ENCODE results near the gene ATP8A1.

The ATP8A1 gene

GRCh38 chr4:42483426-42484379 is 173.2 kb downstream of the ATP8A1 start:
- H3K4me3 ChIP-seq (ENCODE audit: low read depth, low read length) = no peak overlapping the region
- no peak for TF ChIP-seq CTCF (IDR thresholded peaks at IDR 0.05; ENCODE audit: low read depth, low read length)

- no peak overlapping the region for H3K4me3 ChIP-seq (ENCODE audit: low read depth, low read length)
- no peak for TF ChIP-seq CTCF (IDR thresholded peaks at IDR 0.05; ENCODE audit: low read depth, low read length)
These were observed 174.2 kb downstream of the ATP8A1 start for GRCh38 chr4:42482516-42483327.

GRCh38 chr4:42480717-42481116 is 176.2 kb downstream of the ATP8A1 start:
- TF ChIP-seq CTCF (IDR thresholded peaks at IDR 0.05; ENCODE audit: low read depth, low read length) = no peak
- no peak overlapping the region for H3K4me3 ChIP-seq (ENCODE audit: low read depth, low read length)

GRCh38 chr4:42480281-42480680 is 176.6 kb downstream of the ATP8A1 start:
- no peak for TF ChIP-seq CTCF (IDR thresholded peaks at IDR 0.05; ENCODE audit: low read depth, low read length)
- no peak overlapping the region for H3K4me3 ChIP-seq (ENCODE audit: low read depth, low read length)

- no peak overlapping the region for H3K4me3 ChIP-seq (ENCODE audit: low read depth, low read length)
- TF ChIP-seq CTCF (IDR thresholded peaks at IDR 0.05; ENCODE audit: low read depth, low read length) = no peak
These were observed 178.0 kb downstream of the ATP8A1 start for GRCh38 chr4:42478946-42479345.

- no peak for TF ChIP-seq CTCF (IDR thresholded peaks at IDR 0.05; ENCODE audit: low read depth, low read length)
- H3K4me3 ChIP-seq (ENCODE audit: low read depth, low read length) = no peak overlapping the region
These were observed 178.4 kb downstream of the ATP8A1 start for GRCh38 chr4:42478509-42478908.

GRCh38 chr4:42474406-42474805 is 182.5 kb downstream of the ATP8A1 start:
- no peak overlapping the region for H3K4me3 ChIP-seq (ENCODE audit: low read depth, low read length)
- no peak for TF ChIP-seq CTCF (IDR thresholded peaks at IDR 0.05; ENCODE audit: low read depth, low read length)
